ENCODE data around the gene MTERF4.

MTERF4 gene, protein sequence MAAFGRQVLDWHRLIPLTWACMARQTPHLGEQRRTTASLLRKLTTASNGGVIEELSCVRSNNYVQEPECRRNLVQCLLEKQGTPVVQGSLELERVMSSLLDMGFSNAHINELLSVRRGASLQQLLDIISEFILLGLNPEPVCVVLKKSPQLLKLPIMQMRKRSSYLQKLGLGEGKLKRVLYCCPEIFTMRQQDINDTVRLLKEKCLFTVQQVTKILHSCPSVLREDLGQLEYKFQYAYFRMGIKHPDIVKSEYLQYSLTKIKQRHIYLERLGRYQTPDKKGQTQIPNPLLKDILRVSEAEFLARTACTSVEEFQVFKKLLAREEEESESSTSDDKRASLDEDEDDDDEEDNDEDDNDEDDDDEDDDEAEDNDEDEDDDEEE

DNA sequence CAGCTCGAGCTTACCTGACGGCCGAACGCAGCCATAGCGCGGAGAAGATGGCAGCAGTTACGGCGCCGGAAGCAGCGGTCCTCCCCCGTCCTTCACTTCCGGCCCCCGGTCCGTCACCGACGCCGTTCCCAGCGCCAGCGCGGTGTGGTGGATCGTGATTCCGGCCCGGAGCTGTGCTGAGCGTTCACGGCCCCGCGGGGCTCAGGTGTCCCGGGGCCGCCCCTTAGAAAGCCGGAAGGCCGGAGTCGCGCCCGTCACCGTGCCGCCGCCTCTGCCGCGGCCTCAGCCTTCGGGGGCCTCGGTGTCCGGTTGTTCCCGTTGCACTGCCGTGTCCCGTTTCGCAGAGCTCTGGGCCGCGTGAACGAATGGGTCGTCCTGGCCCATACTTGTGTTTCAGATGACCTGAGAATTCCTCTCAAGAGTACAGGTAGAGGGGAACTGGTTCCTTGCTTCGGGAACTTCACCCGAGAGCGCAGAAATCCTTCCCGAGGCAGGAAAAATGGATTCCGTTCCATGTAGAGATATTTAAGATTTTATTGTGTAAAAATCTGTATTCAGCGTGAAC, at the start of gene MTERF4:
Gene MTERF4, minus strand, starts transcription at position 49 of the 565 bp plus-strand sequence. Its CDS starts 14 bp downstream, at position 35.
- peak; percentile 93 for DNase-seq

DNA sequence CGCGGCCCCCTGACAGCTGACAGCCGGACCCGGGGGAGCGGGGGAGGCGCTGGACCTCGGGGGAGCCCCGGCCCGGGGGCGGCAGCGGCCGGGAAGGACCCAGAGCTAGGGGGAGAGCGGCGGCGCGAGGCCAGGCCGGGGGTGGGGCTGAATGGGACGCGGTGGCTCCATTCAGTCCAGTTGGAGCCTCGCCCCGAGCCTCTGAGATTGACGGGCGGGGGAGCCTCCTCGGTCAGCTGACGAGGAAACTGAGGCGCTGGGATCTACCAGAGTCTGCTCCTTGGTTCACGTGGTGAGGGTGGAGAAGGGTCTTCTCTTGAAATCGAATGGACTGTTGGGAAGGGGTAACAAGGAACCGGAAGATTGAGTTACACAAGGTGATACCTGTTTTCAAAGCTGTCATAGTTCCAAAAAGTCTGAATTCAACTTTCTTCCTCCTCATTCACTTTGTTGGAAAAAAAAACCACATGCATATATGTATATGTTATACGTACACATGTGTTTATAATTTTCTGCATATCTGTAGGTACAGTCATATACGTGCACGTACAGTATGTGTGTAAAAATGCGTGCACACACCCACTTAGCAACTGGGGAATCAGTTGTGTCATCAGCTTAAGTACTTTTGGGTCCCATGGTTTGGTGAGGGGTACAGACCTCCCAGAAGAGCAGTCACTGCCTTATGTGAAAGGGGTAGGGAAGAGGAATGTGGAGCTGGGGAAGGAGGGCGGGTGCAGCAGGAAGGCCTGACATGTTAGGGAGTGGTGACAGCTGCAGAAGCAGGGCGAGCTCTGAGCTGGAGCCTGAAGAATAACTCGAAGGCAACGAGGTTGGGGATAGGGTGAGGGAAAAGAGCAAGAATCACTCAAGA, 48.8 kb upstream of the MTERF4 start:
- peak; percentile 38 for DNase-seq

DNA sequence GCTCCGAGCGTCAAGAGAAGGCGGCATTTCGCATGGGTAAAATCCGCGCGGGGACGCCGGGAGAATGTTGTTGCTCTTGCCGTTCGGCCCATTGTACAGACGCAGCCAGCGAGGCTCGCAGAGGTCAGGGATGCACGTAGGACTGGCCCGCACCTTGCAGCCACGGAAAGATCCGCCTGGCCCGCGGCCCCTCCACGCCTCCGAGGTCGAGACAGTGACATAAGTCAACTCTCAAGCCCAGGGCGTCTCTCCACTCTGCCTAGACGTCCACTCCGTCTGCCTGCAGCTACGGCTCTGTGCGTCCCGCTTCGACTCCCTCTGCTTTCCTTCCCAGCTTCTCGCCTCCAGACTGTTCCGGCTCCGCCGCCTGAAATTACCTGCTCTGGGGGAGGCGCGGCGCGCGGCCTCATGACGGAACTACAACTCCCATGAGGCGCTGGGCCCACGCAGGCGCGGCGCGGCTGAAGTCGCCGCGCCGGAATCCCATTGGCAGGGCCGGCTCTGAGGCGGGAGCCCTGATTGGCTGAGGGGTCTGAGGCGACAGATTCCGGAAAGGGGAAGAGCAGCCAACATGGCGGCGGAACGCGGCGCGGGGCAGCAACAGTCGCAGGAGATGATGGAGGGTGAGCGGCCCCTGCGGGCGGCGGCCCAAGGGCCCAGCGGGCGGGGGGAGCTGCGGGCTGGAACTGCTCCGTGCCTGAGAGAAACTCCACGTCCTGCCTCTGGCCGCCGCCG, 48.0 kb upstream of the MTERF4 start, which contains the start of gene PPP1R7:
Gene PPP1R7, plus strand, starts transcription at position 543 of the 735 bp plus-strand sequence. Its CDS starts 29 bp downstream, at position 572.
- DNase-seq: peak; percentile 97

DNA sequence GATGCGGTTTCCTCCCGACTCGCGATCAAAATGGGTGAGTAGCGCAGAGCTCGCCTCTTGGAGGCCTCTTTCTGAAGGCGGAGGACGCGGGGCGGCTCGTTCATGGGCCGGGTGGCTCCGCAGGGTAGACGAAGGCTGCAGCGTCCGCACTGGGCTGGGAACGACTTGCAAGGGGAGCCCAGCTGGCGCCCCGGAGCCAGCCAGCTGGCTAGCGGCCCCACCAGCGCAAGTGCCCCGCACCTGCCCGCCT, 47.5 kb upstream of the MTERF4 start:
- no peak for DNase-seq

DNA sequence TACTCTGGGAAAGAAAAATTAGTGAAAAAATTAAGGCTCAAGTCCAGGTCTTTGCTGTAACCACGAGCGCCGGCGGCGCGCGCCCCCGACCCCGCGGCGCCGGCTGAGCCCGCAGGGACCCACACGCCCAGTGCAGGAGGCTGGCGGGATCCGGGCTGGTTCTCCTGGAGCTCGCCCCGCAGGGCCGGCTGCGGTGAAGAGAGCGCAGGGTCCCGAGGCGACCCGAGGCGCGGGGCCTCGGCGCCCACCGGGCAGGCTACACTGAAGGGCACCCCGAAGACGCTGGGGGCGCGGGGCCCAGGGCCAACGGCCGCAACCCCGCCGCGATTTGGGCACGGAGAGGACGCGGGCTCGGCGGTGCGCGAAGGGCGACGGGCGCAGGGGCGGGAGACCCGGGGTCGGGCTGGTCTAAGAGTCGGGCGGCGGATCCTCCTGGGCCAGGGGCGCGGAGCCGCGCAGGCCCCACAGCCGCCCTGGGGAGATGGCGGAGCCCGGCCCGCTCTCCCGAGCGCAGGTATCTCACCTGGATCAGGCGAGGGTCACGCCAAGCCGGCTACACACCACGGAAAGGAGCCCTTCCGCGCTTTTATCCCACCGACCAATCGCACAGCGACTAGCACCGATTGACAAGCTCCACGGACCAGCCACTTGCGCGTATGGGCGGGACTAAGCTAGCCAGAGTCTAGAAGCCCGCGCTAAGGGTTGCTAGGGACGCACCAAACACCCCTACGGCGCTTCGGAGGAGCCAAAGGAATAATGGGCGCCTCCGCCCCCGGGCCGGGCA, 47.0 kb upstream of the MTERF4 start, which contains the start of gene PASK:
Gene PASK, minus strand, starts transcription at position 582 of the 784 bp plus-strand sequence. CDS start 6,440 bp downstream, outside the sequence.
- DNase-seq: peak; percentile 99

DNA sequence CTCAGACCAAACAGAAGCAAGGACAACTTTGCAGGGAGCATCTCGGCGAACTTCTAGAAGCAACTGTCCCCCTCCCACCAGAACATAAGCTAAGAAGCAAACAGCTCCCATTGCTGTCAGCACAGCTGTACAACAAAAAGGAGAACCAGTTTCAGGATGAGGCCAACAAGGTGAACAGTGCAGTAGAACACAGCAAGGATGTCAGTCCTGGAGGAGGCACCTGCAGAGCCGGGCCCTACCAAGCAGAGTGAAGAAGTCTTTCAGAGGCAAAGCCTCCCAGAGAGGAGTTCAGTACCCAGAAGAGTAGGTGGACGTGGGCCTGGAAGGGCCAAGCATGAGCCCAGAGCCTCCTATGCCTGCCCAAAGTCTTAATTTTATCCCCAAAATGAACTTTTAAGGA, 46.2 kb upstream of the MTERF4 start:
- DNase-seq: peak; percentile 24

DNA sequence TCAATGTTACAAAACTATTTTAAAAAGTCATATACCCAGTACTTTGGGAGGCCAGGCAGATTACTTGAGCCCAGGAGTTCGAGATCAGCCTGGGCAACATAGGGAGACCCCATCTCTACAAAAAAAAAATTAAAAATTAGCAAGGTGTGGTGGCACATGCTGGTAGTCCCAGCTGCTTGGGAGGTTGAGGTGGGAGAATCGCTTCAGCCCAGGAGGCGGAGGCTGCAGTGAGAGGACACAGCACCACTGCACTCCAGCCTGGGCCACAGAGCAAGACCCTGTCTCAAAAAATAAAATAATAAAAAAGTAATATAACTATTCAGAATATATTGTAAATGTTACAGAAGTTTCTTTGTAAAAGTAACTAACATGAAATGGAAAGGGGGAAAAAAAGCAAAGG, 45.2 kb upstream of the MTERF4 start:
- DNase-seq: no peak

DNA sequence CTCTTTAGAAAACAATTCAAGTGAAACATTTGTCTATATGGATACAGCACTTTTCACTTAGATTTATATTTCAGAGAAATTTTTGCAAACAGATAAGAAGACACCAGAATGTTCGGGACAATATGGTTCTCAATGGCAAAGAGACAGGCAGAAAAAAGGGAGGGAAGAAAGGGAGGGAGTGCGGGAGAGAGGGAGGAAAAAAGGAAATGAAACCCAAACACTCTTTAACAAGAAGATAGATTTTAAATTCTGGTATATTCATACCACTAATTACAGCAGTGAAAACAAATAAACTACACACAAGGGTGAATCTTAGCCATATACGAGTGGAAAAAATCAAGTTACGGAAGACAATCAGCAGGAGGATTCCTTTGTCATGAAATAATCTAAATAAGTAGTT, 44.2 kb upstream of the MTERF4 start:
- no peak for DNase-seq

DNA sequence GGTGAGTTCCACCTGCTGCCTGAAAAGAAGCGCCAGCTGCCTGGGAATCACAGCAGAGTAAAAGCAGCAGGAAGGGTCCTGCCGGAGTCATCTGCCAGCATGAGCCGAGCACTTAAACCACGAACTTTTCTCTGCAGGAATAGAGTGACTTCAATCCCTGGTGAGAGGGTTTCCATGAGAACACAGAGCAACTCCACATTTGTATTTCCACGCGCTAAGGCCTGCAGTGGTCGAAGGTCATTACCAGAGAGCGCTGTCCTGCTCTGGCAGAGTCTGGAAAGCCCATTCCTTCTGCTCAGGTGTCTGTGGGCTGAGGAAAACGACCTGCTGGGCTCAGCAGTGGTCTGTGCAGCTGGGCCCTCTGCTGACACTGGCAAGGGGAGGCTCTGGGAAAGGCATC, 40.5 kb upstream of the MTERF4 start:
- no peak for DNase-seq

DNA sequence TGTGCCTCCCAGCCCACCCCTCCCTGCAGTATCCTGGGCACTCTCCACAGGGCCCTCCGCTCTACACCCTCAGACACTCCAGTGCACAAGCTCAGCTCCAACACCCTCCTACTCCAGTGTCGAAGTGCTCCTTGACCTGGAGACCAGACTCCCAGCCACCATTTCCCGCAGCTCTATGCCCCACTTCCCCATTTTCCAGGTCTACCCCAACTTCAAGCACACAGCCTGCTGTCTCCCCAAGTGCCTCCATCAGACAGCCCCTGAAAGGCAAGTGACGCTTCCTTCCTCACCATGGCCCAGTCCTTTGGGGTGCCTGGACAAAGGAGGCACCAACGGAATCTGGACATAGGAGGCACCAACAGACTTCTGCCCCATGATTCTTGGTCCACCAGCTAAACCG, 40.0 kb upstream of the MTERF4 start:
- DNase-seq: no peak

DNA sequence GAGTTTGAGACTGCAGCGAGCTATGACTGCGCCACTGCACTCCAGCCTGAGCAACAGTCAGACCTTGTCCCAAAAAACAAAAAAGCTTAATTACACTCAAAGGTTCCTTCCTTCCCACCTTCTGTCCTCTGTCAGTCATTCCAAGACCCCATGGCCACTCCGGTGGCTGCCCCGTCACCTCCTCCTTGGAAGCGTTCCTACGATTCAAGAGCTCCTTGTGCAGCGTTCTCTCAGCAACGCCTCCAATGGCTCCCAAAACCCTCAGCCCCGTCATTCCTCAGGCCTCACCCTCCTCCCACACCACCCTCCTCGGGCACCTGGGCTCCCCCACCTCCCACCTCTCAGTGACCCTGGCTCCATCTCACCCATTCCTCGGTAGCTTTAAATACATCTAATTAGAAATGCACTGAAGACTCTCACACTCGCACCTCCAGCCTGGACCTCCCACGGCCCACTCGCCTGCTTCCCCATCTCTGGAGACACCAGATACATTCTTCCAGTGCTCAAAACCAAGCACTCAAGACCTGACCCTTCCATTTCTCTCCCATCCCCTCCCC, 39.2 kb upstream of the MTERF4 start:
- DNase-seq: no peak

DNA sequence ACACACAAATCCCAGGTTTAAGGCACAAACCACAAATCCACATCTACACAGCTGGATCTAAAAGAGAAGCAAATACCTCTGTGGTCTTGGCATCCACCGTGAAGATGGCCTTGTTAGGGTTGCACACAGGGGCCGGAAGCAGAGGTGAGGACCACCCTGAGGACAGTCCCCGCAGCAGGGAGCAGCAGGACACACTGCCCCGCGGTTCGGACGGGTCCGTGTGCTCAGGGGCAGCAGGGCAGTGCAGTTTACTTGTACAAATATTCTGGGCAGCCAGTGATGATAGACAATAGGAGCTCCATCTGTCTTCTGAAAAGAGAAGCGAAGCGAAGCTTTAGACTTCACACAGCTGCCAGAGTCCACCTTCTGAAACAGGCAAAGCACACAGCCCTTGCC, 38.4 kb upstream of the MTERF4 start:
- no peak for DNase-seq

DNA sequence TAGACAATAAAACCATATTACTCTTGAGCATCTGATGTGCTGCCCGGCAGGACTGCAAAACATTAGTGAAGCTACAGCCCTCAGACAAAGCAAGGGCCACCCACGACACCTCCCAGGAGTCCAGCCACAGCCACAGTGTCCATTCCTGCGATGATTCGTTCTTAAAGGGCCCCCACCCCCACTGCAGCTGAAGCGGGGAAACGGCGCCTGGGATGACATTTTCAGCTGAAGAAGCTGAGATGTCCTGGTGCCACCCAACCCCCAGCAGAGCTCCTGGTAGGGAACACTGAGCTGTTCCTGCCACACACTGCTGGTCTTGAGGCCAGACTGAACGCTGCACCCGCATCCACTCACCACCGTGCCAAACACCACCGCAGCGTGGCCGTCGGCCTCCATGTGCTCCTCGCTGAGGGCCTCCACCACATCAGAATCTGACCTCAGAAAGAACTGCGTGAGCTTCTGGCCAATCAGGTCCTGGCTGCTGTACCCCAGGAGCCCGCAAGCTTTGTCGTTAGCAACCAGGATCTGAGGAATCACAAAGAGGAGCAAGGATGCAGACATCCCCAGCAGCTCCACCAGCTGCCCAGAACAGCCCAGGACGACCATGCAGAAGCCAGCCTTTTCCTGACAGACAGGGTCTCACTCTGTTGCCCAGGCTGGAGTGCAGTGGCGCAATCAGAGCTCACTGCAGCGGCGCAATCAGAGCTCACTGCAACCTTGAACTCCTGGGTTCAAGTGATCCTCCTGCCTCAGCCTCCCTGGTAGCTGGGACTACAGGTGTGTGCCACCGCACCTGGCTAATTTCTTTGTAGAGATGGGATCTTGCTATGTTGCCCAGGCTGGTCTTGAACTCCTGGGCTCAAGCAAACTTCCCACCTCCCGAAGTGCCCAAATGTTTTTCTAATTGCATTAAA, 37.7 kb upstream of the MTERF4 start:
- no peak for DNase-seq

DNA sequence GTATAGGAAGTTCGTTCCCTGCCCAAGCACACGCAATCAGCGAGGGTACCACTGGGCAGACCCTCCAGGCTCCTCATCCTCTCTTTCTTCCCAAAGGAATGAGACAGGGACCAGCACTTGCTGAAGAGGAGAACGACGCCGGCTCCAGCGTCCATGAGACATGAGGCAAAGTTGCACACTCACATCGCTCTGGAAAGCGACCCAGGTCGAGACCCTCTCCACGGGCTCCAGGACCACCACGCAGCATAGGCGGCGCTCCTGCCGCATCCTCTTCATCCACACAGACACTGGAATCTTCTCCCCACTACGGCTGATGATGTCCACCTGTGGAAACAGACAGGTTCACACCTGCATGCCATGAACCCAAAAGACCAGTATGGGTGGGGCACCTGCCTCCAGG, 36.4 kb upstream of the MTERF4 start:
- DNase-seq: no peak

DNA sequence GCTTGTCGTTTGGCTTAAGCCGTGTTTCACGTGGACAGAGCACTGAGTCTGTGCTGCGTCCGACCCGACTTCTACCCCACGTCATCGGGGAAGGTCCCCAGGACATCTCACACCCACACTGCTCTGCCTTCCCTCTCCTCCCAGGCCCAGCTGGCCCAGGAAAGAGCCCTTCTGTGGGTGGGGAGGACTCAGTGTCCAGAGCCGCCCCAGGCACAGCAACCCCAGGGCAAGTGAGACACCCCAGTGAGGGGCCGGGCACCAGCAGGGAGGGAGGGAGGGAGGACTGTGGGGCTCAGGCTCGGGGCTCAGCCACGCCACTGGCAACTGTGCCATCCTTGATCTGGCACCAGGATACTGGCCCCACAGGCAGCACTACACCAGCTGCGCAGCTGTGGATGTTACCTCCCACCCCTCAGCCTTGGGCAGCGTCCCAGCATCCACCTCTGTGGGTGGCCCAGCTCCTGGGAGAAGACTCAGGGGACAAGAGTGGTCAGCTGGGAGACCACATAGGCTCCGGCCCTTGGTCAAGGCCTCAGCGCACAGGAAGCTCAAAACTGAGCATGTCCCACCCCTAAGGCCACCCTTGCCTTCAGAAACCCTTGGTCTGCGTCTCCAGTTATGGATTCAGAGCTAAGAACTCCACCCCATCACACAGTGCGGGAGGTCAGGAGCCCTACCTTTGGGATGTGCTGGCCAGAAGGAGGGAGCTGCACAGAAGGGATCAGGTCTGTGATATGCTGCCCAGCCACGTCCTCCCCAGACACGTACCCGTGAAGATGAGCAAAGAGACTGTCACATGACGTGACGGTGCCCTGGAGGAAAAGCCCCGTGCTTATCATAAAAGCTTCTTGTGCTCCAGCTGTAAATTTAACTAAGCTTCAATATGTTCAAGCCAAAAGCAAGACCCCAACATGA, 35.4 kb upstream of the MTERF4 start:
- DNase-seq: no peak

DNA sequence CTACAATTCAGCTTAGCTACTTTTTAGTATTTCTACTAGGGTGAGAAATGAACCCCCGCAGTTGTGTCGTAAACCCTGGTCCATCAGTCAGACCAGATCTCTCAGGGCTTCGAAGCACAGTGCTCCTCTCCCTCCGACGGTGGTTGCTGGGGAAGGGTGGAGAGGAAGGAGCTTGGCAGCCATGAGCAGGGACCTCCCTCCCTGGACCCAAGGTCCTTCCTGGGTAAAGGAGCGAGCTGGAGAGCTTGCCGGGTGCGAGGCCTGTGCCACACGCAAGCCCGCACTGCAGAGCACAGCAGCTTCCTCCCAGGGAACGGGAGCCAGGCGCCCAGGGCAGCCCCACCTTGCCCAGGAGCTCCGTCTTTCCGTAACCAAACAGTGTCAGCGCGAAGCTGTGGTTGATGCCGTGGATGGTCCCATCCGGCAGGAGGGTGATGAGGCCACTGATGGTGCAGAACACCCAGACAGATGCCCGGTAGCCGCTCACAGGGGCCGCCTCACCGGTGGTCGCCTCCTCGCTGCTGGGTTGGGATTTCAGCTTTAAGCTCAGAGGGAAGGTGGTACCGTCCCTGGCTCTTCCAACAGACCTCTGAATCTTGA, 34.7 kb upstream of the MTERF4 start:
- no peak for DNase-seq

DNA sequence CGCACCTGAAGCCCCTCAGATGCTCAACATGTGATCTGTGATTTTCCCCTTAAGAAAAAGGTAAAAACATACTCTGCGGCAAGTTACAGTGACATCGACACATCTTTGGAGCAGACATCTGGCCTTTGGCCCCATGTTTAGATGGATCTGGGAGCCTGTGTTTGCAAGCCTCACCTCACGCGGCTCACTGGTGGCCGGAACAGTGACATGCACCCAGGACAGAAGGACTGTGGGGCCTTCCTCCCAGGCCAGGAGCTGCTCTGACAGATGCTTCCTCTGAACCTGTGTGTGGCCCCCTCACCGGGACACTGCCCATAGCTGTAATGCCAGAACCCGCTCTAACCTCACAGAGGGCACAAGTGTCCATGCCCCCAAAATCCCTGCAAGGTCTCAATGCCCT, 34.1 kb upstream of the MTERF4 start:
- DNase-seq: no peak

DNA sequence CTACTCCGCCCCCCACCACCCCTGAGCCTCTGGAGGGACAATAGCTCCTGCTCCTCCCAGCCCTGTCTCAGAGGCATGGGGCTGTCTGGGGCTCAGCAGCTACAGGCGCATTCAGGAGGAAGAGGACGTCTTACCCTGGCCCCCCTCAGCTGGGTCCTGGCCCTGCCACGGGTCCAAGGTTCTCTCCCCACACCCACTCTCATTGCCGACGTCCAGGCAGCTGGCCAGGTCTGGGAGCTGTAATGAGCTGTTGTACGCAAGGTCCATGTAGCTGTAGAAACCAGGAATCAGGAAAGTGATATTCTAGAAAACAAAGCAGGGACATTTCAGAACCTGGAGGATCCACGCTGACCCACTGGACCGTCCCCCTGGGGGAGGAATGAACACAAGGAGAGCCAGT, 33.6 kb upstream of the MTERF4 start:
- no peak for DNase-seq

DNA sequence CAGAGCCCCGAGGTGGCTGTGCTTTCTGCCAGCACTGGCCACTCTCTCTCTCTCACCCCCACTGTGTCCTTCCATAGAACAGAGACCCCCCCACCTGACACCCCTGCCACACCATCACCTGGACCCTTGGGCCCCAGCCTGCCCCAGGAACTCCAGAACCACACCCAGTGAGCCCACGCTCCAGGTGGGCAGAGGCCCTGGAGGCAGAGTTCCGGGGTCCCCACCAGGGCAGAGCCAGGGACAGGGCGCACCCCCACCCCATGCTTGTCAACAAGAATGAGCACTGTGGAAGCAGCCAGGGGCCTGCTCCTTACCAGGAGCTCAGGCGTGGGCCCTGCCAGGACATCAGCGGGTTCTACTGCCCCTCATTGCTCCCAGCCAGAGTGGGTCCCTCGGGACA, 32.6 kb upstream of the MTERF4 start:
- DNase-seq: no peak
